B cell (primary cell): ENCODE data around the gene RIN3. TPM values are rescaled to one million over a fixed set of nuclear protein-coding genes. Genes with fewer than 3 reads are reported as not detected.
A peak's percentile ranks its signal among the peaks of the same experiment; 100 is the strongest.

ENCODE experiments used
- ATAC-seq: fragments of 200-7000 bp; cut with Tn5 transposase; one replicate; pipeline ENCODE4 v1.10.0; 2021; ENCODE audit warnings: low read depth, mild to moderate bottlenecking, moderate number of reproducible peaks, moderate library complexity
- CTCF ChIA-PET: fragments of 350-600 bp; sonication (Branson Sonifier 250); formaldehyde crosslinking; loops from one replicate; lab custom pipeline; 2021; ENCODE audit warnings: antibody characterized with exemption, inconsistent platforms; lab: Charles Lee
- POLR2A ChIA-PET: fragments of 350-600 bp; sonication (Branson Sonifier 250); formaldehyde crosslinking; loops from one replicate; lab custom pipeline; 2021; ENCODE audit warnings: antibody characterized with exemption; lab: Charles Lee
- DNase-seq: peaks from one replicate; pipeline ENCODE4 v3.0.0; 2013
- H2AFZ ChIP-seq: 2 replicates; pipeline ENCODE4 v1.6.1; 2012; ENCODE audit warnings: mild to moderate bottlenecking, low read depth, low read length; ENCODE audit not compliant: insufficient read depth, poor library complexity, severe bottlenecking
- H3K27ac ChIP-seq, 2 donors: 1 replicate in 1 of 2; 2 replicates in 1 of 2; pipeline ENCODE4 v1.5.1; 2012 to 2013; ENCODE audit warnings: low read length in 2 of 2, mild to moderate bottlenecking in 2 of 2, moderate library complexity in 1 of 2
- H3K27me3 ChIP-seq, 4 experiments: fragments of 200-600 bp in 1 of 4; sonication (generic) in 1 of 4; replicated peaks in 1 of 4; 1 replicate in 2 of 4; 2 replicates in 2 of 4; pipeline versions ENCODE4 v1.6.1 to v1.7.0; 2013 to 2016; ENCODE audit warnings: low read length in 3 of 4, mild to moderate bottlenecking in 2 of 4, mixed read lengths in 1 of 4, moderate library complexity in 1 of 4; ENCODE audit not compliant: insufficient read depth in 4 of 4, control insufficient read depth in 3 of 4; ENCODE audit errors: control extremely low read depth in 1 of 4
- H3K36me3 ChIP-seq, 2 experiments: replicated peaks in 1 of 2; 1 replicate in 1 of 2; 2 replicates in 1 of 2; pipeline versions ENCODE4 v1.6.1 to v1.7.1; 2013; ENCODE audit warnings: low read length in 1 of 2; ENCODE audit not compliant: insufficient read depth in 2 of 2, control insufficient read depth in 1 of 2; ENCODE audit errors: control extremely low read depth in 1 of 2, extremely low read depth in 1 of 2
- H3K4me1 ChIP-seq, 2 donors: fragments of 200-600 bp in 1 of 2; sonication (generic) in 1 of 2; 1 replicate in 1 of 2; 2 replicates in 1 of 2; pipeline versions ENCODE4 v1.5.1 to v1.6.1; 2013 to 2017; ENCODE audit warnings: low read length in 2 of 2; ENCODE audit not compliant: control insufficient read depth in 2 of 2, insufficient read depth in 2 of 2
- H3K4me2 ChIP-seq: replicated peaks from 2 replicates; pipeline ENCODE3; 2012; ENCODE audit warnings: mild to moderate bottlenecking, low read depth, low read length; ENCODE audit not compliant: poor library complexity, severe bottlenecking
- H3K4me3 ChIP-seq, 5 experiments: fragments of 200-600 bp in 1 of 5; sonication (generic) in 1 of 5; 1 replicate in 3 of 5; 2 replicates in 2 of 5; pipeline versions ENCODE4 v1.5.1 to v1.7.0; 2011 to 2016; ENCODE audit warnings: low read length in 4 of 5, mild to moderate bottlenecking in 4 of 5, low read depth in 2 of 5, control low read depth in 1 of 5, moderate library complexity in 1 of 5; ENCODE audit not compliant: insufficient read depth in 1 of 5; ENCODE audit errors: control extremely low read depth in 1 of 5, extremely low read depth in 1 of 5
- H3K79me2 ChIP-seq: fragments of 200-600 bp; sonication (generic); one replicate; pipeline ENCODE4 v1.6.0; 2016; ENCODE audit warnings: low read length; ENCODE audit not compliant: control insufficient read depth, insufficient read depth
- H3K9ac ChIP-seq: fragments of 200-600 bp; sonication (generic); 2 replicates; pipeline ENCODE4 v1.6.1; 2017; ENCODE audit warnings: mild to moderate bottlenecking, low read length, moderate library complexity
- H3K9me3 ChIP-seq, 3 donors: one replicate each; pipeline versions ENCODE4 v1.6.1 to v1.7.1; 2013; ENCODE audit warnings: low read length in 2 of 3; ENCODE audit not compliant: control insufficient read depth in 2 of 3, insufficient read depth in 1 of 3; ENCODE audit errors: control extremely low read depth in 1 of 3
- H4K20me1 ChIP-seq: 2 replicates; pipeline ENCODE4 v1.6.0; 2012; ENCODE audit warnings: mild to moderate bottlenecking, low read length; ENCODE audit not compliant: insufficient read depth, control insufficient read depth, poor library complexity, severe bottlenecking
- H3K27ac Mint-ChIP-seq: one replicate; pipeline ENCODE4 v1.8.0; 2021; ENCODE audit warnings: mixed read lengths
- H3K27me3 Mint-ChIP-seq: one replicate; pipeline ENCODE4 v1.8.0; 2021; ENCODE audit warnings: mixed read lengths
- H3K4me1 Mint-ChIP-seq: one replicate; pipeline ENCODE4 v1.8.0; 2021; ENCODE audit warnings: mixed read lengths
- H3K4me3 Mint-ChIP-seq: one replicate; pipeline ENCODE4 v1.8.0; 2021; ENCODE audit warnings: mixed read lengths
- H3K9me3 Mint-ChIP-seq: one replicate; pipeline ENCODE4 v1.8.0; 2022; ENCODE audit warnings: mixed read lengths; ENCODE audit not compliant: insufficient read depth
- CTCF ChIP-seq: fragments of 200-600 bp; IDR thresholded peaks from one replicate; pipeline ENCODE4 v1.8.0; 2022; ENCODE audit warnings: antibody characterized with exemption, mild to moderate bottlenecking
- EZH2 ChIP-seq: IDR thresholded peaks from 2 replicates; pipeline ENCODE4 v1.6.1; 2012; ENCODE audit warnings: borderline replicate concordance, low read depth, mild to moderate bottlenecking, moderate library complexity, low read length; ENCODE audit not compliant: insufficient read depth, poor library complexity, severe bottlenecking
- WGBS: methylation state at CpG from one replicate; pipeline ENCODE4 v1.1.5; 2013; ENCODE audit warnings: missing lambda C conversion rate; ENCODE audit not compliant: insufficient coverage; 5-methylcytosine and 5-hydroxymethylcytosine counted together
- intact Hi-C: fragments of 100-400 bp; cut with micrococcal nuclease; formaldehyde crosslinking; loops from one replicate; pipeline ENCODE4 v1.10.0; 2022
- polyA plus RNA-seq: library from polyadenylated mRNA; depleted of rRNA; stranded (reverse); fragments of >200 nt; gene quantifications from 2 replicates; pipeline ENCODE4 v1.2.3, GENCODE V29; 2012
- total RNA-seq, 2 donors: library from RNA; stranded (reverse); fragments of 120-200 nt in 1 of 2; gene quantifications; 1 replicate in 1 of 2; 2 replicates in 1 of 2; pipeline versions ENCODE4 v1.2.3 to v1.2.4, GENCODE V29; 2013 to 2022

The RIN3 gene
- total and polyA plus RNA-seq, 2 donors (not counting 1 experiment from before 2014, with no cell fraction given): 62.1 to 123 TPM

- peaks cover 0 to 2% (median 0%) of the 10 kb centered on the region in 3 donors for H3K9me3 ChIP-seq
- H3K4me3 ChIP-seq: peak overlapping the region; percentile 39 to 79 (median 72)
- H3K9me3 Mint-ChIP-seq: no peaks in the 10 kb centered on the region
- whole genome bisulfite sequencing: 16% methylated on average over 81 of the region's 81 CpGs
- peak overlapping the region; percentile 96 for H3K4me2 ChIP-seq
- H3K79me2 ChIP-seq: peaks cover 54% of the 10 kb centered on the region
- peaks cover 0 to 6% (median 0%) of the 10 kb centered on the region in 4 experiments for H3K27me3 ChIP-seq
- H3K27ac ChIP-seq: peak overlapping the region; percentile 3 to 67
- intact Hi-C loops: loop anchor here (1.0 kb wide), 2 partner anchors 167 to 408 kb away; partner anchors contain the start of gene ATXN3
- H3K4me1 ChIP-seq: peaks cover 33 to 55% of the 10 kb centered on the region in 2 donors
- H2AFZ ChIP-seq: peak overlapping the region; percentile 80
- ChIA-PET POLR2A (interaction anchor here (0.5 kb wide), 1 partner anchor 255 kb away, joined by 3 read pairs; no protein-coding TSS in a partner anchor), CTCF (interaction anchor here (0.9 kb wide), 2 partner anchors 99 to 173 kb away, joined by 3 read pairs; no protein-coding TSS in a partner anchor)
- DNase-seq (peak; percentile 53), ATAC-seq (peak; percentile 25)
- no peaks in the 10 kb centered on the region for H3K36me3 ChIP-seq
- no peaks in the 10 kb centered on the region for H3K27me3 Mint-ChIP-seq
- TF ChIP-seq EZH2 (no peak), CTCF (no peak)
- peak overlapping the region; percentile 83 for H3K4me3 Mint-ChIP-seq
- peak overlapping the region; percentile 79 for H3K9ac ChIP-seq
- peaks cover 53% of the 10 kb centered on the region for H3K4me1 Mint-ChIP-seq
- peak overlapping the region; percentile 79 for H3K27ac Mint-ChIP-seq
- H4K20me1 ChIP-seq: peaks cover 15% of the 10 kb centered on the region
Observed at GRCh38 chr14:92513966-92514843, 624 bp downstream of the RIN3 start.
